ENCODE results near the gene GPS1.

GRCh38 chr17:82050152-82050760 lies 1.4 kb upstream of the GPS1 start:
- no peak for TF ChIP-seq MAX (IDR thresholded peaks at IDR 0.05; ENCODE audit: low read depth, low read length)
- no peak for TF ChIP-seq POLR2A (IDR thresholded peaks at IDR 0.05; ENCODE audit: extremely low read depth, insufficient read length)
